ENCODE measurements around the gene SART3.

SART3 gene

GRCh38 chr12:108551535-108551934, 9.4 kb downstream of the SART3 start:
- Histone ChIP-seq H3K4me1 (ENCODE audit: control insufficient read depth in 5 of 5, insufficient read depth in 5 of 5, low read length in 5 of 5) (peaks cover 0 to 13% (median 2%) of the 10 kb centered on the region in 5 donors), H3K36me3 (ENCODE audit: control insufficient read depth in 5 of 5, insufficient read depth in 5 of 5, low read length in 5 of 5) (peaks cover 9 to 26% (median 17%) of the 10 kb centered on the region in 5 donors), H3K9me3 (ENCODE audit: control insufficient read depth in 5 of 5, low read length in 5 of 5) (no peaks in the 10 kb centered on the region), H3K4me3 (ENCODE audit: low read depth in 1 of 5, low read length in 5 of 5) (no peak overlapping the region), H3K27me3 (ENCODE audit: control insufficient read depth in 5 of 5, insufficient read depth in 4 of 5, low read length in 5 of 5) (no peaks in the 10 kb centered on the region), H3K27ac (ENCODE audit: low read depth, low read length) (no peak overlapping the region), H3K9ac (ENCODE audit: low read length in 5 of 5) (no peak overlapping the region)

- Histone ChIP-seq H3K27me3 (ENCODE audit: control insufficient read depth in 5 of 5, insufficient read depth in 4 of 5, low read length in 5 of 5) (no peaks in the 10 kb centered on the region), H3K4me1 (ENCODE audit: control insufficient read depth in 5 of 5, insufficient read depth in 5 of 5, low read length in 5 of 5) (peaks cover 0 to 12% (median 0%) of the 10 kb centered on the region in 5 donors), H3K9ac (ENCODE audit: low read length in 5 of 5) (peak overlapping the region in 1 of 5 donors; percentile 51), H3K4me3 (ENCODE audit: low read depth in 1 of 5, low read length in 5 of 5) (no peak overlapping the region), H3K27ac (ENCODE audit: low read depth, low read length) (no peak overlapping the region), H3K36me3 (ENCODE audit: control insufficient read depth in 5 of 5, insufficient read depth in 5 of 5, low read length in 5 of 5) (peaks cover 11 to 46% (median 37%) of the 10 kb centered on the region in 5 donors), H3K9me3 (ENCODE audit: control insufficient read depth in 5 of 5, low read length in 5 of 5) (no peaks in the 10 kb centered on the region)
These were observed 11.9 kb downstream of the SART3 start for GRCh38 chr12:108548954-108549521.

DNA sequence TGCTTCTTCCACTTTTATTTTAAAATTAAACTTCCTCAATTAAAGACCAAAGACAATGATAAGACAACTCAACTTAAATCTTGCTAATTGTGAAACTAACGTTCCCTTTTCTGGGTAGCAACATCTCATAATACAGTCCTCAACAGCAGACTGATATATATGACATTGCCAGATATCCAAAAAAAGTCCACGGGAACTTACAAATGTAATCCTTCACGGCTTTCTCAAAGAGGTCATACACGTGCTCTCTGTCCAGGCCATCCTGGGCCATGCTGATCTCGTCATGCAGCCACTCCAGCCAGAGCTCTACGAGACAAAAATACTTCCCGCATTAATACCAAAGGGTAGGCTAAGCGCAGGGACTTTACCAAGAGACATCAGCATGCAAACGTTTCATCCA, 13.3 kb downstream of the SART3 start:
- Histone ChIP-seq H3K9ac (ENCODE audit: low read length in 5 of 5) (no peak overlapping the region), H3K4me3 (ENCODE audit: low read depth in 1 of 5, low read length in 5 of 5) (no peak overlapping the region), H3K4me1 (ENCODE audit: control insufficient read depth in 5 of 5, insufficient read depth in 5 of 5, low read length in 5 of 5) (peaks cover 0 to 12% (median 0%) of the 10 kb centered on the region in 5 donors), H3K27ac (ENCODE audit: low read depth, low read length) (no peak overlapping the region), H3K36me3 (ENCODE audit: control insufficient read depth in 5 of 5, insufficient read depth in 5 of 5, low read length in 5 of 5) (peaks cover 17 to 60% (median 50%) of the 10 kb centered on the region in 5 donors), H3K9me3 (ENCODE audit: control insufficient read depth in 5 of 5, low read length in 5 of 5) (no peaks in the 10 kb centered on the region), H3K27me3 (ENCODE audit: control insufficient read depth in 5 of 5, insufficient read depth in 4 of 5, low read length in 5 of 5) (no peaks in the 10 kb centered on the region)

- Histone ChIP-seq H3K27me3 (ENCODE audit: control insufficient read depth in 5 of 5, insufficient read depth in 4 of 5, low read length in 5 of 5) (no peaks in the 10 kb centered on the region), H3K4me1 (ENCODE audit: control insufficient read depth in 5 of 5, insufficient read depth in 5 of 5, low read length in 5 of 5) (peaks cover 0 to 12% (median 0%) of the 10 kb centered on the region in 5 donors), H3K36me3 (ENCODE audit: control insufficient read depth in 5 of 5, insufficient read depth in 5 of 5, low read length in 5 of 5) (peaks cover 24 to 67% (median 55%) of the 10 kb centered on the region in 5 donors), H3K9ac (ENCODE audit: low read length in 5 of 5) (no peak overlapping the region), H3K27ac (ENCODE audit: low read depth, low read length) (no peak overlapping the region), H3K9me3 (ENCODE audit: control insufficient read depth in 5 of 5, low read length in 5 of 5) (no peaks in the 10 kb centered on the region), H3K4me3 (ENCODE audit: low read depth in 1 of 5, low read length in 5 of 5) (no peak overlapping the region)
These were observed 17.3 kb downstream of the SART3 start for GRCh38 chr12:108543652-108544051.

DNA sequence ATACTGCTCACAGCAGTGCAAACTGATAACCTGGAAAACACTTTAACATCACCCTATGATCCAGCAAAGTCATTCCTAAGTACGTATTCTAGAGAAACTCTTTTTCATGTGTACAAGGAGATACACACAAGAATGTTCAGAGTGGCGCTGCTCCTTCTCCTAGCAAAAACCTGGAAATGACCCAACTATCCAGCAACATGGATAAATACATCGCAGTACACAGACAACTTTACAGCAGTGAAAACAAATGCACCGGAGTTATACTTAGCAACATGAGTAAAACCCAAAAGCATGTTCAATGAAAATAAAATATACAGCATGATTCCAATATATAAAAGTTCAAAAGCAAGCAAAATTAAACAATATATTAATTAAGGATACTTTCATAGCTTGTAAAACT, 18.7 kb downstream of the SART3 start:
- H3K36me3 ChIP-seq (ENCODE audit: control insufficient read depth in 5 of 5, insufficient read depth in 5 of 5, low read length in 5 of 5): peaks cover 30 to 67% (median 58%) of the 10 kb centered on the region in 5 donors

GRCh38 chr12:108538616-108539195, 22.3 kb downstream of the SART3 start:
- peaks cover 40 to 70% (median 60%) of the 10 kb centered on the region in 5 donors for H3K36me3 ChIP-seq (ENCODE audit: control insufficient read depth in 5 of 5, insufficient read depth in 5 of 5, low read length in 5 of 5)
- no peak overlapping the region for H3K4me3 ChIP-seq (ENCODE audit: low read depth in 1 of 5, low read length in 5 of 5)
- H3K4me1 ChIP-seq (ENCODE audit: control insufficient read depth in 5 of 5, insufficient read depth in 5 of 5, low read length in 5 of 5): no peaks in the 10 kb centered on the region
- H3K27me3 ChIP-seq (ENCODE audit: control insufficient read depth in 5 of 5, insufficient read depth in 4 of 5, low read length in 5 of 5): no peaks in the 10 kb centered on the region
- H3K9me3 ChIP-seq (ENCODE audit: control insufficient read depth in 5 of 5, low read length in 5 of 5): no peaks in the 10 kb centered on the region
- no peak overlapping the region for H3K9ac ChIP-seq (ENCODE audit: low read length in 5 of 5)
- no peak overlapping the region for H3K27ac ChIP-seq (ENCODE audit: low read depth, low read length)

More for the DNA sequence above, 18.7 kb downstream of the SART3 start:
- no peak overlapping the region for H3K4me3 ChIP-seq (ENCODE audit: low read depth in 1 of 5, low read length in 5 of 5)
- H3K27ac ChIP-seq (ENCODE audit: low read depth, low read length): no peak overlapping the region
- no peaks in the 10 kb centered on the region for H3K27me3 ChIP-seq (ENCODE audit: control insufficient read depth in 5 of 5, insufficient read depth in 4 of 5, low read length in 5 of 5)
- no peaks in the 10 kb centered on the region for H3K9me3 ChIP-seq (ENCODE audit: control insufficient read depth in 5 of 5, low read length in 5 of 5)
- peaks cover 0 to 4% (median 0%) of the 10 kb centered on the region in 5 donors for H3K4me1 ChIP-seq (ENCODE audit: control insufficient read depth in 5 of 5, insufficient read depth in 5 of 5, low read length in 5 of 5)
- H3K9ac ChIP-seq (ENCODE audit: low read length in 5 of 5): no peak overlapping the region

DNA sequence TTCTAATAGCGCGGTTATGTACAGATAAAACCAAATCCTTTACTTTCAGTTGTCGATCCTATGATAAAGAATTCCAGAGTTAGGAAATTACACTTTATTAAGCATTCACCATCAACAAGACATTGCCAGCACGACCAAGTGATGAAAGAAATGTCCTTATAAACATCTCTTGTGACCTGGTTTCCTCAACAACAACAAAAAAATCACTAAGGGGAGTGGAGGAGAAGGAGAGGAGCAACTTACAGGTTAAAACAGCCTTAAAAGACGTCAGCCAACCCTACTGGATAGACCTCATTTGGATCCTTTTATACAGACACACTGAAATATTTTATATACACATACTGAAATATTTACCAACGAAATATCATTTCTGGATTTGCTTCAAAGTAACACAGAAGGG, 22.8 kb downstream of the SART3 start:
- Histone ChIP-seq H3K36me3 (ENCODE audit: control insufficient read depth in 5 of 5, insufficient read depth in 5 of 5, low read length in 5 of 5) (peaks cover 45 to 70% (median 55%) of the 10 kb centered on the region in 5 donors), H3K27ac (ENCODE audit: low read depth, low read length) (no peak overlapping the region), H3K9ac (ENCODE audit: low read length in 5 of 5) (no peak overlapping the region), H3K4me1 (ENCODE audit: control insufficient read depth in 5 of 5, insufficient read depth in 5 of 5, low read length in 5 of 5) (no peaks in the 10 kb centered on the region), H3K9me3 (ENCODE audit: control insufficient read depth in 5 of 5, low read length in 5 of 5) (no peaks in the 10 kb centered on the region), H3K27me3 (ENCODE audit: control insufficient read depth in 5 of 5, insufficient read depth in 4 of 5, low read length in 5 of 5) (no peaks in the 10 kb centered on the region), H3K4me3 (ENCODE audit: low read depth in 1 of 5, low read length in 5 of 5) (no peak overlapping the region)

DNA sequence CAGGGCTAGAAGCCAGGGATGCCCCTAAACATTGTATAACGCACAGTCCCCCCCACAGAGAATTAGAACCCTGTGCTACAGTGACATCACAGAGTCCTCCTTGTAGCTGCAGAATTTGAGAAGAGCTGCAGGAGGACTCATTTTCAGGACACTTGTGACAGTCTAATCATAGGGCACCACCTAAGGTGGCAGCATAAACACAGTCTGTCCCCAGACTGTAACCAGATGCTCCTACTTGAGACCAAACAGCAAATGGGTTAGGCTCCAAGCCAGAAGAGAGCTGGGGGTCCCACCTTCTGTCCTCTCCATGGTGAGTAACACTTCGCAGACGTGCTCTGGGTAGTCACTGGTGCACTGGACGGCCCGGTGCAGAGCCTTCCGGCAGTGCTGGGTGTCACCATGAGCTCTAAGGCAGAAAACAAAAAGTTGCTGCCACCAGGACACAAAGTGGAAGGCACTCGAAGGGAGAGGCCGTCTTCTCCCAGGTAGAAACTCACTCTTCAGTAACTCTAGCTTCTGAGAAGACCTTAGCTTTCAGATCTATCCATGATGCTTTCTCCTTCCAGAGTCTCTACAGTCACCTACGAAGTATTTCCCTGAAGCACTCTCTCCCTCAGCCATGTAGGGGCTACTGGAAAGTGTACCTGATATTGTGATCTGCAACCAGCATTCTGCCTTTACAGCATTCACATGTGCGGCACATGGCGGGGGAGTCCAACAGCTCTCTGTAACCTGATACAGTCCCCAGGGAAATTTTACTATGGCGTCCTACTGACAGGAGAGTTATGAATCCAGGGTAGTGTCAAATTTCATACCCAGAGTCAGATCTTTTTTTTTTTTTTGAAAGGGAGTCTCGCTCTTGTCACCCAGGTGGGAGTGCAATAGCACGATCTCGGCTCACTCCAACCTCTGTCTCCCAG, 28.8 kb downstream of the SART3 start:
- H3K9me3 ChIP-seq (ENCODE audit: control insufficient read depth in 5 of 5, low read length in 5 of 5): no peaks in the 10 kb centered on the region
- no peaks in the 10 kb centered on the region for H3K27me3 ChIP-seq (ENCODE audit: control insufficient read depth in 5 of 5, insufficient read depth in 4 of 5, low read length in 5 of 5)
- H3K9ac ChIP-seq (ENCODE audit: low read length in 5 of 5): no peak overlapping the region
- H3K27ac ChIP-seq (ENCODE audit: low read depth, low read length): no peak overlapping the region
- H3K36me3 ChIP-seq (ENCODE audit: control insufficient read depth in 5 of 5, insufficient read depth in 5 of 5, low read length in 5 of 5): peaks cover 39 to 96% (median 79%) of the 10 kb centered on the region in 5 donors
- H3K4me3 ChIP-seq (ENCODE audit: low read depth in 1 of 5, low read length in 5 of 5): no peak overlapping the region
- H3K4me1 ChIP-seq (ENCODE audit: control insufficient read depth in 5 of 5, insufficient read depth in 5 of 5, low read length in 5 of 5): no peaks in the 10 kb centered on the region

GRCh38 chr12:108530161-108530560, 30.8 kb downstream of the SART3 start:
- Histone ChIP-seq H3K4me3 (ENCODE audit: low read depth in 1 of 5, low read length in 5 of 5) (no peak overlapping the region), H3K36me3 (ENCODE audit: control insufficient read depth in 5 of 5, insufficient read depth in 5 of 5, low read length in 5 of 5) (peaks cover 28 to 96% (median 79%) of the 10 kb centered on the region in 5 donors), H3K27ac (ENCODE audit: low read depth, low read length) (no peak overlapping the region), H3K27me3 (ENCODE audit: control insufficient read depth in 5 of 5, insufficient read depth in 4 of 5, low read length in 5 of 5) (no peaks in the 10 kb centered on the region), H3K9me3 (ENCODE audit: control insufficient read depth in 5 of 5, low read length in 5 of 5) (no peaks in the 10 kb centered on the region), H3K9ac (ENCODE audit: low read length in 5 of 5) (no peak overlapping the region), H3K4me1 (ENCODE audit: control insufficient read depth in 5 of 5, insufficient read depth in 5 of 5, low read length in 5 of 5) (no peaks in the 10 kb centered on the region)

- Histone ChIP-seq H3K36me3 (ENCODE audit: control insufficient read depth in 5 of 5, insufficient read depth in 5 of 5, low read length in 5 of 5) (peaks cover 25 to 99% (median 91%) of the 10 kb centered on the region in 5 donors), H3K9ac (ENCODE audit: low read length in 5 of 5) (no peak overlapping the region), H3K9me3 (ENCODE audit: control insufficient read depth in 5 of 5, low read length in 5 of 5) (no peaks in the 10 kb centered on the region), H3K4me3 (ENCODE audit: low read depth in 1 of 5, low read length in 5 of 5) (no peak overlapping the region), H3K4me1 (ENCODE audit: control insufficient read depth in 5 of 5, insufficient read depth in 5 of 5, low read length in 5 of 5) (no peaks in the 10 kb centered on the region), H3K27me3 (ENCODE audit: control insufficient read depth in 5 of 5, insufficient read depth in 4 of 5, low read length in 5 of 5) (no peaks in the 10 kb centered on the region), H3K27ac (ENCODE audit: low read depth, low read length) (no peak overlapping the region)
These were observed 33.8 kb downstream of the SART3 start for GRCh38 chr12:108527166-108527496.

All from subcutaneous abdominal adipose tissue (tissue), 5 donors.